GM18502 (cell line): Measurements from ENCODE around the gene VN1R5.
"Not testable (repeated sequence)": the region's sequence is repeated elsewhere in the genome, so short reads cannot be mapped to it uniquely, and the experiment has no call there.

Experiments used
- ATAC-seq: cut with Tn5 transposase; IDR thresholded peaks from one replicate; pipeline ENCODE4 v1.9.1; 2021; ENCODE audit warnings: mild to moderate bottlenecking; ENCODE audit not compliant: unreplicated experiment, poor library complexity

VN1R5 gene

DNA sequence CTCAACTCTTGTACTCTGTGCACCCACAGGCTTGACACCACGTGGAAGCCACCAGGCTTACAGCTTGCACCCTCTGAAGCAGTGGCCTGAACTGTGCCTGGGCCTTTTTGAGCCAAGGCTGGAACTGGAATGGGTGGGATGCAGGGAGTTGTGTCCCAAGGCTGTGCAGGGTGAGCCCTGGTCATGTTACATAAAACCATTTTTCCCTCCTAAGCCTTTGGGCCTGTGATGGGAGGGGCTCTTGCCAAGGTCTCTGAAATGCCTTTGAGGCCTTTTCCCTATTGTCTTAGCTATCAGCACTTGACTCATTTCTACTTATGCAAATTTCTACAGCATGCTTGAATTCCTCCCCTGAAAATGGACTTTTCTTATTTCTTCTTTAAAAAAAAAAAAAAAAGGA lies 14.1 kb downstream of the VN1R5 start:
- ATAC-seq, result no peak

DNA sequence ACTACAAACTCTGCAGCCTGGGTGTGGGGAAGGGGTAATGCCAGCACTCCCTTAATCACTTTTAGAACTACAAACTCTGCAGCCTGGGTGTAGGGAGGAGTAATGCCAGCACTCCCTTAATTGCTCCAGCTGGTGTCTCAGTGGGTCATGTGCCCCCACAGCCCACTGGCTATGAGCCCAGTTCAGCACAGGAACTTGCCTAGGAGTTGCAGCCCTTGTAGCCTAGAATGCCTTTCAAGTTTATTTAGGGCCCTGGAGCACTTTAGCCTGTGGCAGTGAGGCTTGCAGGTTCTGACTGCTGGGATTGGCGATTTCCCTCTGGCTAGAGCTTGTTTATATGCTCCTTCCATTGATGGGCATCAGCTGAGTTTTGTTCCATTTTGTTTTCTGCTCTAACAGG lies 17.1 kb downstream of the VN1R5 start:
- no peak for ATAC-seq

DNA sequence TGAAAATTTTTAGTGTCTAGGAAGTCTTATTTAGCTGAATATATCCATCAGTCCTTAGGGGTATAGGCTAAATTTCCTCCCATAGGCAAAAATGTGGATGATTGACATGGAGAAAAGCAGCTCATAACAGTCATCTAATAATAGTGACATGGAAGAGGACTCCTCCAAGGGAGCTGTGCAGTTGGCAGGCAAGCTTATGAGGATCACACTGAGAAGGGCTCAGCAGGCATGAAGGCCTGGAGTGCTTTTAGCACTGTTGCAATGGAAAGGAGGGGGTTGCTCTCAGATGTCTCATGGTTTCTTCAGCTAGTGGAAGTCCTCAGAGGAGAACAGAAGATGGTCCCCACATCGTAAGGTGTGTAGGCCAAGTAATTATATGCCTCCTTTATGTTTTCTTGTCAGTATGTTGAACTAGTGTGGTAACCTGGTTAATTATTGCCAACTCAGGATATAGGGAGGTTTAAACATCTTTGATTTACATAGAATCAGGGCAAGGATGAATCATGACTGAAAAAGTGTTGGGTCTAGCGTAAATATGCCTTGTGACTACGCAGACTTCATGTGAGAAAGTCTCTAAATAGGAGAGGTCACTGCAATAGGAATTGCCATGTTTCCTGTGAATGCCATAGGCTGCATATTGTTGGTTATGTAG lies 18.9 kb downstream of the VN1R5 start:
- ATAC-seq, result no peak

GRCh38 chr1:247277191-247277590 lies 21.3 kb downstream of the VN1R5 start:
- ATAC-seq, result no peak

DNA sequence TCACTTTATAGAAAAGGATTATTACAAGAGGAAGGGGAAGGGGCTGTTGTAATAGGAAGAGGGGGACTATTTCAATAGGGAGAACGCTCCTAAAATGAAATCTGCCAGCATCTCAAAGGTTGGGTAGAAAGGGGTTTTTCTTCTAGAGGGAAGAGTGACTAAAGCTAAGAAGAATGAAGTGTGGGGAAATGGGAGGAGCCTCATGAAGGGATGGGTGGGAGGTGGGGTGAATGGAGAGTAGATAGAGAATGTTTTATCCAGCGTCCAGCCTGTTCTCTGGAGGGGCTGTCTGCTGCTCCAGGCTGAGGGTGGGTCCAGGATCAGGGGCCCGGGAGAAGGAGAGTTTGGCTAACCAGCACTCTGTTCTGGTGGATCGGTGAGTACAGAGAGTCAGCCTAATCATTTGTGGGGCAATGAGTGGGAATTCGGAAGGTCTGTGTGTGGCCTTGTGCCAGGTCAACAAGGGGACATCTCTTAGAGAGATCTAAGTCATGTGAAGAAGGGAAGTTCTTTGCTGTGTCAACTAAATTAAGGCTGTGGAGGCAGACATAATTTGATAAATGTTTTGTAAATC lies 25.2 kb downstream of the VN1R5 start:
- no peak for ATAC-seq

GRCh38 chr1:247286134-247286670 lies 30.3 kb downstream of the VN1R5 start:
- no peak for ATAC-seq

- no peak for ATAC-seq
Measured at GRCh38 chr1:247287460-247287859, 31.6 kb downstream of the VN1R5 start.

GRCh38 chr1:247288341-247288740 lies 32.5 kb downstream of the VN1R5 start:
- no peak for ATAC-seq

DNA sequence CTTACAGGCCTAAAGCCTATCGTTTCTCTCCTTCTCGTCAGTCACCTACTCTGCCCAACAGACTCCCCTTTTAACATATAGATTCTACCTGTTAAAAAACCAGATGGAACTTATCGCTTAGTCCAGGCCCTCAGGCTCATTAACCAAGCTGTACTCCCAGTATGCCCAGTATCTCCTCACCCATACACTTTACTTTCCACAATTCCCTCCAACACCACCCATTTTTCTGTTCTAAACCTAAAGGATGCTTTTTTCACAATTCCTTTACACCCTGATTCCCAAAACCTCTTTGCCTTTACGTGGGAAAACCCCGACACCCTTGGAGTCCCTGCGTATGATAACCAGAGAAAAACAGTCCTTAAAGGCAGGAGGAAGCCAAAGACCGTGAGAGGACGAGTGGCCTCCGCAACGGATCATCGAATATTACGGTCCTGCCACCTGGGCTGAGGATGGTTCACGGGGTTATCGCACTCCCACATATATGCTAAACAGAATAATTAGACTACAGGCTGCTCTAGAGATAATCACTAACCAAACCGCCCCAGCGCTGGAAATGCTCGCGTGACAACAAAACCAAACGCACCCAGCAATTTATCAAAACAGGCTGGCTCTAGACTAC lies 33.5 kb downstream of the VN1R5 start:
- not testable (repeated sequence) for ATAC-seq

DNA sequence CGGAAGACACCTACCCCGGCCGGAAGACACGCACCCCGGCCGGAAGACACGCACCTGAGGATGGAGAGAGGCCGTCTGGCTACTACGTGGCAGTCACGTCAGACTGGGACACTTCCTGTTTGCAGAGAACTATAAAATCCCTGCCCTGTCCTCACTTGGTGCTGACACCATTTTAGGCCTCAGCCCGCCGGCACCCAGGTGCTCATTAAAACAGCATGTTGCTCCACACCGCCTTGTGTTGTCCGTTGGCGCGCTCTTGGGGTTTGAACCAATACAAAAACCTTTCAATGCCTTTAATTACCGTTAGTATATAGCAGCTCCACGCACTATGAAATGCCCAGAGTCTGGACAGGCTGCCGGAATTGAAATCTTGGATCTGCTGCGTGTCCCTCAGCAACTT lies 34.7 kb downstream of the VN1R5 start:
- ATAC-seq, result no peak

DNA sequence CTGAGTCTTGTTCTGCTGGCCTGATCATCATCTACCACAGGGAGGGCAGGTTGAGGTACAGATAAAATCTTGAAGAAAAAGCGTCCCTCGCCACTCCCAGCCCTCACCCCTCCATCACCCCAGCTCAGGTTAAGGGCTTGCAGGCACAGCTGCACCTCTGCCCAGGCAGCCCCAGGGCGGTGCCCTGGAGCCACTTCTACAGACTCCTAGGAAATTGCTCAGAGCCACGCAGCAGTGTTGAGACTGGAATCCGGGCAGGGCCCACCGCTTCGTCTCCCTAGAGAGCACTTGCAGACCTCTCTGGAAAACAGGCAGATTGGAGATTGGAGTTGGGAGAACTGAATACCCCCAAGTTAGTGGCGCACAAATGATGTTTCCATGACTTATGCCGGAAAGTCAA lies 35.3 kb downstream of the VN1R5 start:
- no peak for ATAC-seq

- no peak for ATAC-seq
Measured at GRCh38 chr1:247291833-247292561, 36.1 kb downstream of the VN1R5 start.

DNA sequence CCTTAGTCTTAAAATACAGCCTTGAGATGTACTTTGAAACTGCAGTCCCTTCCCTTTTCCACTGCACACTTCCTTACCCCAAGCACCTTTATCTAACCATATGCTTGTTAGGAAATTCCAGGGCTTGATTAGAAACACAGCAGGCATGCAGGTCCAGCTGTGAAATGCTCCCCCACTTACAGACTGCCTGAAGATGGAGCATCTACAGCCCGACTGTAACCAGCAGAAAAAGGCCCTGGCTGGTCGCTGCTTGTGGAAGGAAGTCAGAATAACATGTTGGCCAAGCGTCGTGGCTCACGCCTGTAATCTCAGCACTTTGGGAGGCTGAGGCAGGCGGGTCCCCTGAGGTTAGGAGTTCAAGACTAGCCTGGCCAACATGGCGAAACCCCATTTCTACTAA lies 37.2 kb downstream of the VN1R5 start:
- ATAC-seq, result no peak

DNA sequence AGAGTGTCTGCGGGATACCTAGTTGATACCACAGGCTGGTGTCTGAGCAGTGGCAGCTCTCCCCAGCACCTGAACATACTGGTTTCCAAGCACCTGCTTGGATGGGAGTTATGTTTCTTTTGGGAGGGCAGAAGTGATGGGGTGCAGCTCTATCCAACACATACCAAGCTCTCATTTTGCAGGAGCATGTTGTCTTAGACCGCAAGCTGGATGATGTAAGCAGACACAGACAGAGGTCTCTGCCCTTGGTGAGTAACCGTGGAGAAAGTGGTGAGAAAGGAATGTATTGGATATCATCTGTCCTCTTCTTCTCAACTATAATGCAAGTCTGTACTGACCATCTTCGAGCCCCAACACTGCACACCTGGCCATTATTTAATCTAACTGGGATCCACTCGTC lies 38.4 kb downstream of the VN1R5 start:
- no peak for ATAC-seq

GRCh38 chr1:247295274-247295684 lies 39.4 kb downstream of the VN1R5 start:
- ATAC-seq, result no peak

DNA sequence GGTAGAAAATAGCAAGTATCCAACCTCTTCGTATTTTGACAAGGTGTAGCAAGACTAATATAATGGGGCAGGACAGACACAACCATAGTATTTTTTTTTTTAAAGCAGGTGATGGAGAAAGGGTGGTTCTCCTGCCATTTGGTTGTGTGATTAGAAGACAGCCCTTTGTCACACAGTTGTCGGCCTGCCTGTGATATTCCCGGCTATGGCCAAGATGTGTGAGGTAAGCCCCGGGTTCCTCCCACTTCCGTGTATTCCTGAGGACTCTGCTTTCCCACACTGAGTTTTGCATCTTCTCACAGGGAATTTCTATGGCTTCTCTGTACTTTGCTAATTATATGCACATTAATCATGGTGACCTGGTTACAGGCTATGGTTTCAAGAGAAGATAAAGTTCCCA lies 39.9 kb downstream of the VN1R5 start:
- ATAC-seq, result no peak

DNA sequence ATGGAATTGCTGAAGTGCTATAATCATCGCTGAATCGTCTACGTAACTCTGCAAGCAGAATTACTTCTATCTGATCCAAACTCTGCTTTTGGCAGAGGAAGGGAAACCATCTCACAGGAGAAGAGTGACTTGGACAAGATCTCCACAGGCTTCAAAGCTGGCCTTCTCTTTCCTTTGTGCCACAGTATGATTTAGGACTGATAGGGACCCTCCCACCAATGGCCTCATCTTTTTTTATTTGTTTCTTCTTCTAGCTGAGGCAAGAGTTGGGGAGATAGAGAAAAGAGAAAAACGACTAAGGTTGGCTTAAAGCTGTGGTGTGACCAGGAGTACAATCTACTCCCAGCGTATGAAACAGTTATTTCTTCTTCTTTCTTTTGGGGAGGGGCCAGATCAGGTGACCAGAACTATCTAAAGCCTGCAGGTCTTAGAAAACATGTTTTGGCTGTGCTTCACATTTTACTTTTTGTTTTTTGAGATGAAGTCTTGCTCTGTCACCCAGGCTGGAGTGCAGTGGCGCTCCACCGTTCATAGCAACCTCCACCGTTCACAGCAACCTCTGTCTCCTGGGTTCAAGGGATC lies 40.8 kb downstream of the VN1R5 start:
- no peak for ATAC-seq

- no peak for ATAC-seq
Measured at GRCh38 chr1:247297263-247298123, 41.6 kb downstream of the VN1R5 start.

- ATAC-seq, result no peak
Measured at GRCh38 chr1:247298124-247298481, 42.2 kb downstream of the VN1R5 start.

GRCh38 chr1:247298701-247299100 lies 42.8 kb downstream of the VN1R5 start:
- ATAC-seq, result no peak
